Lower leg skin (tissue), 3 donors: ENCODE results near the gene PBXIP1.

Experiments
- POLR2A ChIP-seq, 2 donors: fragments of 450-650 bp; IDR thresholded peaks; one replicate each; pipeline ENCODE4 v1.6.1; 2016 to 2017; ENCODE audit warnings: antibody characterized with exemption in 2 of 2, mild to moderate bottlenecking in 1 of 2, moderate library complexity in 1 of 2
- TF ChIP-seq, protein P1 (sequence below), 3 donors: fragments of 450-650 bp; IDR thresholded peaks; one replicate each; pipeline ENCODE4 v1.5.1; 2016; ENCODE audit warnings: antibody characterized with exemption in 3 of 3, mild to moderate bottlenecking in 3 of 3, moderate library complexity in 2 of 3

DNA sequence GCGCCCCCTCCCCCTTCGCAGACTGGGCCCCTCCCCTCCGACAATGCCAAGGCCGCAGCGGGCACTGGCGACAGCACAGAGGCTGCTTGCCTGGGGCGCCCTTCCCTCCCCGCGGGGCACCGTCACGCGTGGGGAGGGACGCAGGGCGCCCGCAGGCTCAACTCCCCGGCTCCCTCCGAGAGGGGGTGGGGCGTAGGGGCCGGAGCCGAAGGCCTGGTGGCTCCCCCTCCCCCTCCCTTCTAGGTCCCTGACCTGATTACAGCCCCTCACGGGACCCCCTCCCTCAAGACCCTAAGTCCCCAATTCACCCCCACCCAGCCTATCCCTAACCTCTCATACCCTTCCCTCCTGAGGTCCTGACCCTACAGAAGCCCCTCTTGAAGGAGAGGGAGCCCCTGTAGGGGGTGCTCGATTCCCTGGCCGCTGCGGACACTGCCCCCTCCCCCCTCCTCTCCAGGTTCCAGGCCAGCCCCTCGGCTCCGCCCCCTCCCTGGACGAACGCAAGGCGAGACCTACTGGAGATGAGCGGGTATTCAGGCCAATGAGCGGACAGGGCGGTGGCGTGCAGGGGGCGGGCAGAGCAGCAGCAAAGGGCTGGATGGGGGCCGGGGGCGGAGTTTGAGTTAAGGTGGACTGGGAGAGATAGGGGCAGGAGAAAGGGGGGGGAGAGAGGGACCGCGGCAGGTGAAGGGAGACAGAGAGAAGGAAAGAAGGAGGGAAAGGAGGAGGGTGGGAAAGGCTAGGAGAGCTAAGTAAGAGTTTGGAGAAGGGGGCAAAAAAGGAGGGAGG, 46.0 kb upstream of the PBXIP1 start:
- TF ChIP-seq, protein P1, sequence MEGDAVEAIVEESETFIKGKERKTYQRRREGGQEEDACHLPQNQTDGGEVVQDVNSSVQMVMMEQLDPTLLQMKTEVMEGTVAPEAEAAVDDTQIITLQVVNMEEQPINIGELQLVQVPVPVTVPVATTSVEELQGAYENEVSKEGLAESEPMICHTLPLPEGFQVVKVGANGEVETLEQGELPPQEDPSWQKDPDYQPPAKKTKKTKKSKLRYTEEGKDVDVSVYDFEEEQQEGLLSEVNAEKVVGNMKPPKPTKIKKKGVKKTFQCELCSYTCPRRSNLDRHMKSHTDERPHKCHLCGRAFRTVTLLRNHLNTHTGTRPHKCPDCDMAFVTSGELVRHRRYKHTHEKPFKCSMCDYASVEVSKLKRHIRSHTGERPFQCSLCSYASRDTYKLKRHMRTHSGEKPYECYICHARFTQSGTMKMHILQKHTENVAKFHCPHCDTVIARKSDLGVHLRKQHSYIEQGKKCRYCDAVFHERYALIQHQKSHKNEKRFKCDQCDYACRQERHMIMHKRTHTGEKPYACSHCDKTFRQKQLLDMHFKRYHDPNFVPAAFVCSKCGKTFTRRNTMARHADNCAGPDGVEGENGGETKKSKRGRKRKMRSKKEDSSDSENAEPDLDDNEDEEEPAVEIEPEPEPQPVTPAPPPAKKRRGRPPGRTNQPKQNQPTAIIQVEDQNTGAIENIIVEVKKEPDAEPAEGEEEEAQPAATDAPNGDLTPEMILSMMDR (IDR thresholded peaks at IDR 0.05): no peak
- TF ChIP-seq POLR2A (IDR thresholded peaks at IDR 0.05): no peak
